Measurements from ENCODE around the gene ADCY1.
"Not testable (repeated sequence)": the region's sequence is repeated elsewhere in the genome, so short reads cannot be mapped to it uniquely, and the experiment has no call there.

Gene ADCY1

GRCh38 chr7:45573661-45574415, at the start of gene ADCY1:
Gene ADCY1 (plus strand): TSS chr7:45574368. CDS start chr7:45574544, 176 bp downstream.
- DNase-seq = no peak

GRCh38 chr7:45524445-45524844, 49.7 kb upstream of the ADCY1 start:
- DNase-seq = no peak

- no peak for DNase-seq
Measured at GRCh38 chr7:45525057-45525456, 49.1 kb upstream of the ADCY1 start.

GRCh38 chr7:45543473-45543872, 30.7 kb upstream of the ADCY1 start:
- DNase-seq = no peak

- DNase-seq = not testable (repeated sequence)
Measured at GRCh38 chr7:45545105-45545710, 29.0 kb upstream of the ADCY1 start.

GRCh38 chr7:45548917-45549316, 25.3 kb upstream of the ADCY1 start:
- DNase-seq = not testable (repeated sequence)

GRCh38 chr7:45563401-45563800, 10.8 kb upstream of the ADCY1 start:
- no peak for DNase-seq

- DNase-seq = peak in 1 of 2 experiments; percentile 59
Measured at GRCh38 chr7:45563941-45564461, 10.2 kb upstream of the ADCY1 start.

GRCh38 chr7:45564485-45564884, 9.7 kb upstream of the ADCY1 start:
- peak; percentile 33 to 59 for DNase-seq

GRCh38 chr7:45564886-45565455, 9.2 kb upstream of the ADCY1 start:
- DNase-seq = no peak

- DNase-seq = no peak
Measured at GRCh38 chr7:45566386-45566785, 7.8 kb upstream of the ADCY1 start.

GRCh38 chr7:45566961-45567360, 7.2 kb upstream of the ADCY1 start:
- no peak for DNase-seq

- no peak for DNase-seq
Measured at GRCh38 chr7:45567713-45568112, 6.5 kb upstream of the ADCY1 start.

- DNase-seq = no peak
Measured at GRCh38 chr7:45568536-45569289, 5.5 kb upstream of the ADCY1 start.

- DNase-seq = no peak
Measured at GRCh38 chr7:45569290-45569685, 4.9 kb upstream of the ADCY1 start.

GRCh38 chr7:45570797-45571196, 3.4 kb upstream of the ADCY1 start:
- no peak for DNase-seq

- DNase-seq = no peak
Measured at GRCh38 chr7:45573204-45573603, 964 bp upstream of the ADCY1 start.

- DNase-seq = no peak
Measured at GRCh38 chr7:45574416-45574668, 174 bp downstream of the ADCY1 start.

- no peak for DNase-seq
Measured at GRCh38 chr7:45574669-45575500, 717 bp downstream of the ADCY1 start.

- no peak for DNase-seq
Measured at GRCh38 chr7:45575501-45576248, 1.5 kb downstream of the ADCY1 start.

GRCh38 chr7:45576249-45576929, 2.2 kb downstream of the ADCY1 start:
- no peak for DNase-seq

Data from cerebellar nuclear complex (tissue), 1 donor.